H9 (cell line): Measurements from ENCODE around the gene SAMHD1. TPM values are rescaled to one million over a fixed set of nuclear protein-coding genes. Genes with fewer than 3 reads are reported as not detected.

Experiments
- DNase-seq: peaks from one replicate; pipeline ENCODE4 v3.0.0-alpha.2; 2017
- H2AFZ ChIP-seq: one replicate; pipeline ENCODE4 v1.6.1; 2013; ENCODE audit warnings: mild to moderate bottlenecking, low read length, control low read depth, moderate library complexity
- H2AK5ac ChIP-seq: 2 replicates; pipeline ENCODE4 v1.6.1; 2013; ENCODE audit warnings: low read length, control low read depth, mixed read lengths; ENCODE audit not compliant: insufficient read length
- H2BK120ac ChIP-seq: one replicate; pipeline ENCODE4 v1.6.1; 2013; ENCODE audit warnings: low read depth, mild to moderate bottlenecking, low read length, control low read depth, inconsistent platforms; ENCODE audit not compliant: poor library complexity, severe bottlenecking
- H2BK12ac ChIP-seq: 2 replicates; pipeline ENCODE4 v1.6.1; 2013; ENCODE audit warnings: low read length, control low read depth, mixed read lengths, low read depth; ENCODE audit not compliant: insufficient read length
- H2BK15ac ChIP-seq: 2 replicates; pipeline ENCODE4 v1.6.1; 2013; ENCODE audit warnings: low read depth, low read length, control low read depth
- H2BK20ac ChIP-seq: one replicate; pipeline ENCODE4 v1.6.1; 2013; ENCODE audit warnings: low read depth, mild to moderate bottlenecking, low read length, control low read depth, inconsistent platforms; ENCODE audit not compliant: poor library complexity, severe bottlenecking
- H2BK5ac ChIP-seq: 2 replicates; pipeline ENCODE4 v1.6.1; 2013; ENCODE audit warnings: low read length, control low read depth, mixed read lengths; ENCODE audit not compliant: insufficient read length
- H3K14ac ChIP-seq: 2 replicates; pipeline ENCODE4 v1.6.1; 2013; ENCODE audit warnings: low read length, control low read depth; ENCODE audit not compliant: insufficient read depth
- H3K18ac ChIP-seq: 2 replicates; pipeline ENCODE4 v1.6.1; 2013; ENCODE audit warnings: low read depth, mild to moderate bottlenecking, mixed read lengths, low read length, control low read depth; ENCODE audit not compliant: insufficient read length
- H3K23ac ChIP-seq: 2 replicates; pipeline ENCODE4 v1.6.1; 2013; ENCODE audit warnings: low read length, control low read depth, mixed read lengths, low read depth; ENCODE audit not compliant: insufficient read length
- H3K23me2 ChIP-seq: 2 replicates; pipeline ENCODE4 v1.6.1; 2013; ENCODE audit warnings: low read depth, mild to moderate bottlenecking, mixed read lengths, low read length, control low read depth; ENCODE audit not compliant: insufficient read length, poor library complexity, severe bottlenecking
- H3K27ac ChIP-seq: 2 replicates; pipeline ENCODE4 v1.5.1; 2013; ENCODE audit warnings: low read length, control low read depth, mixed read lengths, low read depth; ENCODE audit not compliant: insufficient read length
- H3K27me3 ChIP-seq: 2 replicates; pipeline ENCODE4 v1.6.1; 2013; ENCODE audit warnings: low read length, control low read depth, inconsistent platforms; ENCODE audit not compliant: insufficient read depth
- H3K4ac ChIP-seq: 2 replicates; pipeline ENCODE4 v1.6.1; 2013; ENCODE audit warnings: low read depth, mild to moderate bottlenecking, control low read depth, inconsistent platforms, low read length, moderate library complexity
- H3K4me1 ChIP-seq: 2 replicates; pipeline ENCODE4 v1.6.1; 2013; ENCODE audit warnings: low read length, control low read depth, inconsistent platforms; ENCODE audit not compliant: insufficient read depth
- H3K4me2 ChIP-seq: 2 replicates; pipeline ENCODE4 v1.6.1; 2013; ENCODE audit warnings: low read length, control low read depth, mixed read lengths; ENCODE audit not compliant: insufficient read length, insufficient read depth
- H3K56ac ChIP-seq: 2 replicates; pipeline ENCODE4 v1.6.1; 2013; ENCODE audit warnings: low read depth, mild to moderate bottlenecking, mixed read lengths, low read length, control low read depth; ENCODE audit not compliant: insufficient read length
- H3K79me1 ChIP-seq: 2 replicates; pipeline ENCODE4 v1.6.1; 2013; ENCODE audit warnings: low read depth, mild to moderate bottlenecking, moderate library complexity, low read length, control low read depth, inconsistent platforms; ENCODE audit not compliant: insufficient read depth, poor library complexity, severe bottlenecking
- H3K79me2 ChIP-seq: 2 replicates; pipeline ENCODE4 v1.6.1; 2013; ENCODE audit warnings: low read length, control low read depth, inconsistent platforms; ENCODE audit not compliant: insufficient read depth
- H3K9ac ChIP-seq: 2 replicates; pipeline ENCODE4 v1.6.1; 2013; ENCODE audit warnings: low read length, control low read depth, mixed read lengths; ENCODE audit not compliant: insufficient read length; ENCODE audit errors: extremely low read depth
- H3K9me3 ChIP-seq: one replicate; pipeline ENCODE4 v1.6.1; 2013; ENCODE audit warnings: low read depth, low read length, inconsistent platforms; ENCODE audit not compliant: control insufficient read depth
- H3T11ph ChIP-seq: one replicate; pipeline ENCODE4 v1.6.1; 2013; ENCODE audit warnings: mild to moderate bottlenecking, low read length, control low read depth, inconsistent platforms
- H4K20me1 ChIP-seq: one replicate; pipeline ENCODE4 v1.6.1; 2013; ENCODE audit not compliant: control insufficient read depth, insufficient read length, insufficient read depth
- H4K5ac ChIP-seq: 2 replicates; pipeline ENCODE4 v1.6.1; 2013; ENCODE audit warnings: low read depth, mild to moderate bottlenecking, mixed read lengths, low read length, control low read depth; ENCODE audit not compliant: insufficient read length
- H4K8ac ChIP-seq: replicated peaks from 2 replicates; pipeline ENCODE4 v1.6.1; 2013; ENCODE audit warnings: low read length, control low read depth, mixed read lengths, low read depth; ENCODE audit not compliant: insufficient read length
- H4K91ac ChIP-seq: 2 replicates; pipeline ENCODE4 v1.6.1; 2013; ENCODE audit warnings: low read depth, mild to moderate bottlenecking, moderate library complexity, mixed read lengths, low read length, control low read depth; ENCODE audit not compliant: insufficient read length
- H3K27ac Mint-ChIP-seq, 3 experiments: 2 replicates in 2 of 3; 3 replicates in 1 of 3; pipeline ENCODE4 v1.8.0; 2020 to 2021; ENCODE audit warnings: mixed read lengths in 3 of 3, mild to moderate bottlenecking in 1 of 3, moderate library complexity in 1 of 3
- H3K27me3 Mint-ChIP-seq: 2 replicates; pipeline ENCODE4 v1.8.0; 2021; ENCODE audit warnings: low read depth, mild to moderate bottlenecking, moderate library complexity, mixed read lengths
- H3K36me3 Mint-ChIP-seq, 3 experiments: 2 replicates in 2 of 3; 3 replicates in 1 of 3; pipeline ENCODE4 v1.8.0; 2020 to 2021; ENCODE audit warnings: low read depth in 3 of 3, mixed read lengths in 3 of 3; ENCODE audit not compliant: insufficient read depth in 1 of 3
- H3K4me1 Mint-ChIP-seq, 2 experiments: 2 replicates each; pipeline ENCODE4 v1.8.0; 2020; ENCODE audit warnings: mixed read lengths in 2 of 2
- H3K4me3 Mint-ChIP-seq, 2 experiments: 2 replicates in 1 of 2; 3 replicates in 1 of 2; pipeline ENCODE4 v1.8.0; 2020 to 2021; ENCODE audit warnings: mild to moderate bottlenecking in 2 of 2, mixed read lengths in 2 of 2, moderate library complexity in 1 of 2
- H3K9me3 Mint-ChIP-seq, 2 experiments: 2 replicates in 1 of 2; 3 replicates in 1 of 2; pipeline ENCODE4 v1.8.0; 2020; ENCODE audit warnings: mild to moderate bottlenecking in 2 of 2, mixed read lengths in 2 of 2, moderate library complexity in 1 of 2
- CTCF ChIP-seq: fragments of 200-600 bp; sonication (generic); conservative IDR thresholded peaks from 3 replicates; pipeline ENCODE4 v1.8.0; 2021; ENCODE audit warnings: antibody characterized with exemption, mild to moderate bottlenecking
- WGBS: extraction: QIAGEN DNeasy Blood & Tissue Kit; methylation state at CpG from one replicate; pipeline ENCODE4 v1.1.7; 2013; ENCODE audit warnings: missing lambda C conversion rate, low lambda C conversion rate, mixed read lengths; ENCODE audit not compliant: insufficient read length; ENCODE audit errors: extremely low coverage; 5-methylcytosine and 5-hydroxymethylcytosine counted together
- total RNA-seq: library from RNA; stranded (reverse); gene quantifications from 2 replicates; pipeline ENCODE4 v1.2.1, GENCODE V29; 2021

Gene SAMHD1
- total RNA-seq, 1 experiment from 2014 or later = 53.1 TPM

DNA sequence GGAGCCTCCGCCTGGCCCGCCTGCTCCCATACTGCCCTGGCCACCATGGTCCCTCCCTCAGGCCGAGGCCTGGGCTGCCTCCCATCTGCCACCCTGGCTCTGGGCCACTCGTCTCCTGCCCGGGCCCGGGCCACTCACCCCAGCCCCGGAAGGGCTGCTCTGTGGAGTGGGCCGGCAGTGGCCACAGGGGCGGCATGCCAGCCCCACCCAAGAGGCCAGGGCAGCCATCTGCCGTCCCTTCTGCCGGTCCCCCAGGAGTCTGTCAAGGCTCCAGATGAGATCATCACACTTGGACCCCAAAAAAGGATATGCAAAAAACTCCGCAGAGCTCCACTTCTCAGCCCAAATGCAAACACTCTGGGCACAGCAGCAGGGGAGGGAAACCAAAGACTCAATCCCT lies 99.3 kb downstream of the SAMHD1 start:
- Histone ChIP-seq H2AK5ac (no peak overlapping the region), H3K56ac (no peak overlapping the region), H3K27me3 (no peaks in the 10 kb centered on the region), H3K79me1 (no peaks in the 10 kb centered on the region), H3K4me2 (no peak overlapping the region), H2BK5ac (no peak overlapping the region), H3K14ac (no peak overlapping the region), H3K9ac (no peak overlapping the region), H2BK12ac (no peak overlapping the region), H2BK15ac (no peak overlapping the region), H2AFZ (no peak overlapping the region), H2BK20ac (no peak overlapping the region), H4K91ac (no peak overlapping the region), H2BK120ac (no peak overlapping the region), H3T11ph (no peak overlapping the region), H4K8ac (no peak overlapping the region), H4K20me1 (no peaks in the 10 kb centered on the region), H3K18ac (no peak overlapping the region), H4K5ac (no peak overlapping the region), H3K79me2 (no peaks in the 10 kb centered on the region), H3K27ac (no peak overlapping the region), H3K9me3 (no peaks in the 10 kb centered on the region), H3K23me2 (no peaks in the 10 kb centered on the region), H3K23ac (no peak overlapping the region), H3K4me1 (no peaks in the 10 kb centered on the region), H3K4ac (no peak overlapping the region)
- H3K27me3 Mint-ChIP-seq = no peaks in the 10 kb centered on the region
- H3K9me3 Mint-ChIP-seq = peaks cover 9 to 12% of the 10 kb centered on the region in 2 experiments
- no peak for DNase-seq
- no peak for TF ChIP-seq CTCF
- H3K27ac Mint-ChIP-seq = no peak overlapping the region; a peak in 1 of 7 replicates
- WGBS = no CpG with 5 or more reads among the region's 12 CpGs
- H3K4me3 Mint-ChIP-seq = no peak overlapping the region
- peaks cover 25 to 27% of the 10 kb centered on the region in 2 experiments for H3K4me1 Mint-ChIP-seq
- peaks cover 11 to 16% (median 13%) of the 10 kb centered on the region in 3 experiments for H3K36me3 Mint-ChIP-seq
